ENCODE data around the gene UBE2B. TPM values are rescaled to one million over a fixed set of nuclear protein-coding genes. Genes with fewer than 3 reads are reported as not detected.

UBE2B gene
- total RNA-seq, 4 donors from 2014 or later: 22.2 to 124 (median 70.3) TPM

DNA sequence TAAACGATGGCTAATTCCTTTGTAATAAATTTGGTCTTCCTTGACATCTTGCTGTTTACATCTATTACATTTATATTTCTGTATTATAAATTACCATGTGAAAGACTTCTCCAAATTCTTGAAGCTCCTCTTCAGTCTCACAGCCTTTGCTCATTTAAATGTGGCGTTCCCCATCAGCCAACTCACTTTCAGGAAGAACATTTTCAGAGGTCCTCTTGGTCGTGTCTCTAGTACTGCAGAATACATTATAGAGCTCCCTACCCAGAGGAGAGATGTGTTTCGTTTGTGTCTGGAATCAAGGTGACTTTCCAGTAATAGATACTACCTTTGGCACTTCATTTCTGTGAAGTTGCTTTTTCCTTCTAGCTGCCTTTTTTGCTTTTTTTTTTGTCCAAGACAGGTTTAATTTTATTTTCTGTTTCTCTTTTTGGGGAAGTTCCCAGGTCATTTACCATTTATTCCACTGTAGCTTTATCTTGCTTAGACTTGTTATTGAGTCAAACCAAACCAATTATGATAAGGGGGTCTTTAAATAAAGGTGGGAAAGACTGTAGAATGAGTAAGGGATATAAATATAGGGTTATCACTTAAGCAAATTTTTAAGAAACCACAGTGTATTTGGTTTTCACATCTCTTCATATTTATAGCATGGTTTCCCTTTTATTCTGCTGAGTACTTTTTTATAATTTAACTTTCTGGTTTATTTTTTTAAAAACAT is 12.8 kb downstream of the UBE2B start:
- DNase-seq (no peak), ATAC-seq (no peak)
- no peaks in the 10 kb centered on the region for H3K4me1 ChIP-seq
- in situ Hi-C loops (cut with MboI; ENCODE audit: low sequenced_read_pairs in 4 of 4) (loop anchor here in 1 of 4 donors (25.0 kb wide), 1 partner anchor 503 kb away; no protein-coding TSS in a partner anchor), intact Hi-C loops (cut with DNase I; ENCODE audit: low total_unique reads) (no loop called here)
- TF ChIP-seq POLR2A (IDR thresholded peaks at IDR 0.05): no peak
- TF ChIP-seq, protein P1, sequence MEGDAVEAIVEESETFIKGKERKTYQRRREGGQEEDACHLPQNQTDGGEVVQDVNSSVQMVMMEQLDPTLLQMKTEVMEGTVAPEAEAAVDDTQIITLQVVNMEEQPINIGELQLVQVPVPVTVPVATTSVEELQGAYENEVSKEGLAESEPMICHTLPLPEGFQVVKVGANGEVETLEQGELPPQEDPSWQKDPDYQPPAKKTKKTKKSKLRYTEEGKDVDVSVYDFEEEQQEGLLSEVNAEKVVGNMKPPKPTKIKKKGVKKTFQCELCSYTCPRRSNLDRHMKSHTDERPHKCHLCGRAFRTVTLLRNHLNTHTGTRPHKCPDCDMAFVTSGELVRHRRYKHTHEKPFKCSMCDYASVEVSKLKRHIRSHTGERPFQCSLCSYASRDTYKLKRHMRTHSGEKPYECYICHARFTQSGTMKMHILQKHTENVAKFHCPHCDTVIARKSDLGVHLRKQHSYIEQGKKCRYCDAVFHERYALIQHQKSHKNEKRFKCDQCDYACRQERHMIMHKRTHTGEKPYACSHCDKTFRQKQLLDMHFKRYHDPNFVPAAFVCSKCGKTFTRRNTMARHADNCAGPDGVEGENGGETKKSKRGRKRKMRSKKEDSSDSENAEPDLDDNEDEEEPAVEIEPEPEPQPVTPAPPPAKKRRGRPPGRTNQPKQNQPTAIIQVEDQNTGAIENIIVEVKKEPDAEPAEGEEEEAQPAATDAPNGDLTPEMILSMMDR (IDR thresholded peaks at IDR 0.05 in 4 of 5, conservative IDR thresholded peaks at IDR 0.05 in 1 of 5): no peak
- H3K9me3 ChIP-seq: no peaks in the 10 kb centered on the region
- H3K27ac ChIP-seq: peak overlapping the region in 1 of 4 donors; percentile 2
- H3K27me3 ChIP-seq: no peaks in the 10 kb centered on the region
- no peak overlapping the region for H3K4me3 ChIP-seq
- H3K36me3 ChIP-seq: peaks cover 0 to 93% of the 10 kb centered on the region in 2 donors

DNA sequence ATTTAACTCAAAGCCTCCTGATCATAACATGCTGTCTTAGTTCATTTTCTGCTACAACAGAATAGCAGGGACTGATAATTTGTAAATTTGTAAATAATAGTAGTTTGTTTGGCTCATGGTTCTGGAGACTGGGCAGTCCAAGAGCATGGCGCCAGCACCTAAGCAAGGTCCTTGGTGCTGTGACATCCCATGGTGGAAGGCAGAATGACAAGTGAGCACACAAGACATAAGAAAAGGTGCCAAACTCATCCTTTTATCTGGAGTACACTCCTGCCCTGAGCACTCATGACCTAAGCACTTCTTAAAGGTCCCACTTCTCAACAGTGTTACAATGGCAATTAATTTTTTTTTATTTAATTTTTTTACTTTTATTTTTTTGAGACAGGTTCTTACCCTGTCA is 16.1 kb downstream of the UBE2B start:
- DNase-seq (no peak), ATAC-seq (no peak)
- TF ChIP-seq, protein P1 (IDR thresholded peaks at IDR 0.05 in 4 of 5, conservative IDR thresholded peaks at IDR 0.05 in 1 of 5): no peak
- no peak for TF ChIP-seq POLR2A (IDR thresholded peaks at IDR 0.05)
- no peak overlapping the region for H3K4me3 ChIP-seq
- in situ Hi-C loops (cut with MboI; ENCODE audit: low sequenced_read_pairs in 4 of 4): loop anchor here in 1 of 4 donors (25.0 kb wide), 1 partner anchor 500 kb away; no protein-coding TSS in a partner anchor
- no peaks in the 10 kb centered on the region for H3K9me3 ChIP-seq
- no peak overlapping the region for H3K27ac ChIP-seq
- H3K4me1 ChIP-seq: no peaks in the 10 kb centered on the region
- intact Hi-C loops (cut with DNase I; ENCODE audit: low total_unique reads): no loop called here
- H3K27me3 ChIP-seq: no peaks in the 10 kb centered on the region
- peaks cover 5 to 98% of the 10 kb centered on the region in 2 donors for H3K36me3 ChIP-seq

DNA sequence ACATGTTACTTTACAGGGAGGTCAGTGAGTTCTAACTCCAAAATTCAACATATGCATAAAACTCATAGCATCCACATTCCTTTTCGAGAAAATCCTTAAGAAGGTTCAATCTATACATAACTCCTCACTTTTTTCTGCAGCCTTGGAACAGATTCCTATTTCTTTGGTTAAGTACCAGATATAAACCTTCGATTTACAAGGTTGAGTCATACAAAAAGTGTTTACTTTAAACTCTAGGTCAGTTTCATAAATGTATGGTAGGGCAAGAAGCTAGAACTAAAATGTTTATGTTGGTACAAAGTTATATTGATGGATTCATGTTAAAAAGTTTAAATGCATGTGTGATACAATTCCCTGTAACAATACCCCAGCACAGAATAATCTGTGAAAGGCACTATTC is 20.9 kb downstream of the UBE2B start:
- Histone ChIP-seq H3K36me3 (peaks cover 5 to 90% of the 10 kb centered on the region in 2 donors), H3K27me3 (no peaks in the 10 kb centered on the region), H3K9me3 (no peaks in the 10 kb centered on the region), H3K4me1 (no peaks in the 10 kb centered on the region), H3K27ac (no peak overlapping the region), H3K4me3 (no peak overlapping the region)
- in situ Hi-C loops (cut with MboI; ENCODE audit: low sequenced_read_pairs in 4 of 4): loop anchor here in 1 of 4 donors (25.0 kb wide), 1 partner anchor 495 kb away; no protein-coding TSS in a partner anchor
- intact Hi-C loops (cut with DNase I; ENCODE audit: low total_unique reads): no loop called here
- TF ChIP-seq, protein P1 (IDR thresholded peaks at IDR 0.05 in 4 of 5, conservative IDR thresholded peaks at IDR 0.05 in 1 of 5): no peak
- TF ChIP-seq POLR2A (IDR thresholded peaks at IDR 0.05): no peak
- DNase-seq: no peak
- ATAC-seq: no peak

DNA sequence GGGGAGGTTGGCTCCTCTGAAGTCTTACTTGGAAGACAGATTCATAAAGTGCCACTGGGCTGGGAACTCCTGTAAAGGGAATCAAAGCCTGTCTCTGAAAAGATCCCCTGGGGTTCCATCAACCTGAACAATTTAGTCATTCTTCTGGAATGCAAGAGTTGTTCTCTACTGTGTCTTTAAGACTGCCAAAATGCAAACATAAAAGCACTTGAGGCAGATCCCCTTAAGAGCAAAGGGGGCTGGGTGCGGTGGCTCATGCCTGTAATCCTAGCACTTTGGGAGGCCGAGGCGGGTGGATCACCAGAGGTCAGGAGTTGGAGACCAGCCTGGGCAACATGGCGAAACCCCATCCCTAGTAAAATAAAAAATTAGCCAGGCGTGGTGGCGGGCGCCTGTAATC is 23.6 kb downstream of the UBE2B start:
- in situ Hi-C loops (cut with MboI; ENCODE audit: low sequenced_read_pairs in 4 of 4): loop anchor here in 1 of 4 donors (25.0 kb wide), 1 partner anchor 492 kb away; no protein-coding TSS in a partner anchor

More for the DNA sequence above, 23.6 kb downstream of the UBE2B start:
- H3K27me3 ChIP-seq: no peaks in the 10 kb centered on the region
- DNase-seq (no peak), ATAC-seq (no peak)
- H3K36me3 ChIP-seq: peaks cover 5 to 84% of the 10 kb centered on the region in 2 donors
- H3K4me1 ChIP-seq: no peaks in the 10 kb centered on the region
- H3K9me3 ChIP-seq: no peaks in the 10 kb centered on the region
- TF ChIP-seq, protein P1 (IDR thresholded peaks at IDR 0.05 in 4 of 5, conservative IDR thresholded peaks at IDR 0.05 in 1 of 5): no peak
- no peak for TF ChIP-seq POLR2A (IDR thresholded peaks at IDR 0.05)
- intact Hi-C loops (cut with DNase I; ENCODE audit: low total_unique reads): no loop called here
- H3K4me3 ChIP-seq: no peak overlapping the region
- H3K27ac ChIP-seq: no peak overlapping the region

All from gastrocnemius medialis (tissue), 4 donors.